Esophagus (tissue), 2 donors: ENCODE results near the gene FLYWCH1. TPM values are rescaled to one million over a fixed set of nuclear protein-coding genes. Genes with fewer than 3 reads are reported as not detected.

Experiments
- H3K27ac ChIP-seq, 2 donors: one replicate each; pipeline ENCODE4 v1.5.1; 2013; ENCODE audit warnings: low read depth in 2 of 2, mild to moderate bottlenecking in 2 of 2, inconsistent platforms in 1 of 2, low read length in 1 of 2, moderate library complexity in 1 of 2
- H3K27me3 ChIP-seq, 2 donors: one replicate each; pipeline ENCODE4 v1.6.1; 2013; ENCODE audit warnings: low read length in 2 of 2, control low read depth in 1 of 2, mild to moderate bottlenecking in 1 of 2; ENCODE audit not compliant: insufficient read depth in 2 of 2, control insufficient read depth in 1 of 2
- H3K36me3 ChIP-seq, 2 donors: one replicate each; pipeline ENCODE4 v1.6.1; 2013; ENCODE audit warnings: low read length in 1 of 2; ENCODE audit not compliant: control insufficient read depth in 2 of 2, insufficient read depth in 2 of 2
- H3K4me1 ChIP-seq, 2 donors: one replicate each; pipeline ENCODE4 v1.6.1; 2013; ENCODE audit warnings: low read length in 1 of 2; ENCODE audit not compliant: control insufficient read depth in 2 of 2, insufficient read depth in 2 of 2
- H3K4me3 ChIP-seq, 2 donors: one replicate each; pipeline ENCODE4 v1.5.1; 2013; ENCODE audit warnings: low read length in 2 of 2, mild to moderate bottlenecking in 2 of 2, low read depth in 1 of 2, moderate library complexity in 1 of 2
- H3K9me3 ChIP-seq, 2 donors: one replicate each; pipeline ENCODE4 v1.6.1; 2013; ENCODE audit warnings: mild to moderate bottlenecking in 2 of 2, low read depth in 1 of 2, low read length in 1 of 2, moderate library complexity in 1 of 2; ENCODE audit not compliant: control insufficient read depth in 2 of 2, insufficient read depth in 1 of 2
- WGBS, 2 donors: extraction: QIAGEN DNeasy Blood & Tissue Kit; methylation state at CpG; one replicate each; pipeline ENCODE4 v1.1.7; 2013; 5-methylcytosine and 5-hydroxymethylcytosine counted together
- polyA plus RNA-seq, 2 donors: library from polyadenylated mRNA; stranded (reverse); fragments of 200-250 nt; gene quantifications; one replicate each; pipeline ENCODE4 v1.2.3, GENCODE V29; 2013
- donor health status: healthy with polysubstance abuse.
- donor health status: Bipolar disorder and iron deficiency.

The FLYWCH1 gene
- polyA plus RNA-seq, 2 donors = 12.9 to 20.2 TPM

GRCh38 chr16:2955779-2956578, 44.2 kb downstream of the FLYWCH1 start:
- Histone ChIP-seq H3K27me3 (no peaks in the 10 kb centered on the region), H3K27ac (no peak overlapping the region), H3K4me1 (peaks cover 0 to 6% of the 10 kb centered on the region in 2 donors), H3K9me3 (no peaks in the 10 kb centered on the region), H3K36me3 (no peaks in the 10 kb centered on the region), H3K4me3 (peak overlapping the region in 1 of 2 donors; percentile 6)
- WGBS, 2 donors = 34 to 36% methylated on average over 16 to 21 of the region's 21 CpGs

DNA sequence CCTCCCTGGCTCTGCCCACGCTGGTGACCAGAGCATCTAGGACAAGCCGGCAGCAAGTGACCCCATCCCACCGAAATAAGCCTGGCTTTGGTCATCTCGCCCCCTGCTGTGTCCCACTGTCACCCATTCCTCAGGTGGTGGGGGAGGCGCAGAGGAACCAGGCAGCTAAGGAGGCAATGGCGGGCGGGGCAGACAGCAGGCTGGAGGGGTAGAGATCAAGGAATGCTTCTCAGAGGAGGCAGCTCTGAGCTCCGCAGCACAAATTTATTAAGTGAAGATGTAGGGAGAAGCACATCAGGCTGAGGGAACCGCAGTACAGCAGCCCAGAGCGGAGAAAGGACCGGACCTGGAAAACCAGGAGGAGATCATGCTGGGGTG, 44.8 kb downstream of the FLYWCH1 start:
- Histone ChIP-seq H3K36me3 (no peaks in the 10 kb centered on the region), H3K27me3 (no peaks in the 10 kb centered on the region), H3K4me1 (peaks cover 0 to 9% of the 10 kb centered on the region in 2 donors), H3K4me3 (no peak overlapping the region), H3K9me3 (no peaks in the 10 kb centered on the region), H3K27ac (no peak overlapping the region)
- 85 to 87% methylated on average over 11 of the region's 11 CpGs for WGBS, 2 donors

DNA sequence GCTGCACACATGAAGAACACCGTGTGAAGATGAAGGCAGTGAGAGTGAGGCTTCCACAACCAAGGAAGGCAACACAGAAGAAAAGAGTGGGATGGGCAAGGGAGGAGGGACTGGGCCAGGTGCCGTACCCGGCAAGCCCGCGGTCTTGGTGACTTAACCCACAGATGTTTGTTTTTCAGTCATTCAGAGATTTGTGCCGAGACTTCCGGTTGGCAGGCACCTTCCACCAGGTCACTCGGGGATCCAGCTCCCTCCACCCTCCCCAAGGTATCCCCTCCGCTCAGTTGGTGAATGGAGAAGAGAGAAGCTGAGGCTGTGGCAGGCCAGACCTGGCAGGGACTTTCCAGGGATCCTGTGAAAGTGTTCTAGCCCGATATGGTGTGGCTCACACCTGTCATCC, 47.5 kb downstream of the FLYWCH1 start:
- Histone ChIP-seq H3K4me3 (no peak overlapping the region), H3K9me3 (no peaks in the 10 kb centered on the region), H3K36me3 (no peaks in the 10 kb centered on the region), H3K27ac (no peak overlapping the region), H3K4me1 (peaks cover 9 to 16% of the 10 kb centered on the region in 2 donors), H3K27me3 (peaks cover 0 to 16% of the 10 kb centered on the region in 2 donors)
- 24 to 25% methylated on average over 10 of the region's 10 CpGs for WGBS, 2 donors

DNA sequence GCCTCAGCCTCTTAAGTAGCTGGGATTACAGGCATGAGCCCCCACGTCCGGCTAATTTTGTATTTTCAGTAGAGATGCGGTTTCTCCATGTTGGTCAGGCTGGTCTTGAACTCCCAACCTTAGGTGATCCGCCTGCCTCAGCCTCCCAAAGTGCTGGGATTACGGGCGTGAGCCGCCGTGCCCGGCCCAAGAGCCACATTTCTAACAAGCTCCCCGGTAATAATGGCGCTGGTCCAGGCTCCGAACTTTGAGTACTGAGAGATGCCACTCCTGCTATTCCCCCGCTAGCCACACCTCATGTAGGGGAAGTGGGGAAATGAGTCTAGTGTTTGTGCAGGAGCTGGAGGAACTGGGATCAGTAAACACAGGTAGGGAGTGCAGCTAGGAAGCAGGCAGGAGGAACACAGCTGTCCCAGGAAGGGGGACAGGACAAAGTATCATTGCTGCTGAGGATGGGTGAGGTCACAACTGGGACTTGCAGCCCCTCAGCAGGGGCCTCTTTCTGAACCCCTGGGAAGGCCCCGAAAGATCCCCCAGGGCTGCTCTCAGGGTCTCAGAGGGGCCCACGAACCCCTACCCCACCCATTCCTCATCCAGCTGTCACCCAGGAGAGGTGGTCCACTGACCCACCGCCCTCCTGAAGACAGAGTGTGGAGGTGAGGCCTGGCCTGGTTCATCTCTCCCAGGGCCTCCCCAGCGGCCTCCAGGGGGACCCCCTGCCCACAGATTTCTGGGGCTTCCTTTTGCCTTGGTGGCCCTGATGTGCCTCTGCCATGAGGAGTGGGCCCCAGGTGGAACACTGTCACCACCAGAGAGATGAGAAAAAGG, 48.7 kb downstream of the FLYWCH1 start:
- Histone ChIP-seq H3K9me3 (no peaks in the 10 kb centered on the region), H3K4me3 (no peak overlapping the region), H3K4me1 (peaks cover 15 to 23% of the 10 kb centered on the region in 2 donors), H3K27ac (no peak overlapping the region), H3K27me3 (peaks cover 0 to 23% of the 10 kb centered on the region in 2 donors), H3K36me3 (no peaks in the 10 kb centered on the region)
- WGBS, 2 donors = 62 to 72% methylated on average over 17 of the region's 17 CpGs

DNA sequence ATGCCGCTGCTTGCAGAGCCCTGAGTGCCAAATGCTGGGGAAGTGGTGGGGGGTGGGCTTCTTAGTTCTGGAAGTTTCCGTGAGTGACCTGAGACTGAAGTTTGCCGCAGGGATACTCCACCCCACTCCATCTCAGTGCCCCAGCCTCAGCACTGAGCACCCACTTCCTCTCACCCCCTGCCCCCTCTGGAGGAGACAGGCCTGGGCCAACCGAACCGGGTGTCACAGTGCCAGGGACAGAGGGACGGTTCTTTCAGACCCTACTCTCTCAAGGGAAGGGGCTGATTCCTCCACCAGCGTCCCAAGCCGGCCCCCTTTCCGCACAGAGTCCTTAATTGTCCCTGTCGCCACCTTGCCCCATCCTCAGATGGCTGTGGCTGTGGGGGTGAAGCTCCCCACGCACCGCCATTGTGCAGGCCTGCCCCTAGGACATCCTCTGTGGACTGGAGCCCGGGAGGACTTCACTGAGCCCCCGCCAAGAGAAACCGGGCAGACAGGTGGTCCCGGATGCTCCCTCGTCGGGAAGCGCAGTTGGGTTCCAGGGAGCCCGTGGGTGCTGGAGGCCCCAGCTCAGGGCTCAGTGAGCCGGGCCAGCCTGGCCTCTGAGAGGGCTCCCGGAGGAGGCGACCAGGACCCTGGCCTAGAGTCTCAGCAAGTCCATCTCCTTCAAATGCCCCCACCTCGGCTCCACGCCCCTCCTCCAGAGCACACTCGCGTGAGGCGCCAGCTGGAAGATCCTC, 50.8 kb downstream of the FLYWCH1 start:
- Histone ChIP-seq H3K27me3 (peaks cover 0 to 23% of the 10 kb centered on the region in 2 donors), H3K9me3 (no peaks in the 10 kb centered on the region), H3K36me3 (no peaks in the 10 kb centered on the region), H3K27ac (no peak overlapping the region), H3K4me3 (no peak overlapping the region), H3K4me1 (peaks cover 15 to 23% of the 10 kb centered on the region in 2 donors)
- 13 to 20% methylated on average over 28 of the region's 28 CpGs for WGBS, 2 donors

DNA sequence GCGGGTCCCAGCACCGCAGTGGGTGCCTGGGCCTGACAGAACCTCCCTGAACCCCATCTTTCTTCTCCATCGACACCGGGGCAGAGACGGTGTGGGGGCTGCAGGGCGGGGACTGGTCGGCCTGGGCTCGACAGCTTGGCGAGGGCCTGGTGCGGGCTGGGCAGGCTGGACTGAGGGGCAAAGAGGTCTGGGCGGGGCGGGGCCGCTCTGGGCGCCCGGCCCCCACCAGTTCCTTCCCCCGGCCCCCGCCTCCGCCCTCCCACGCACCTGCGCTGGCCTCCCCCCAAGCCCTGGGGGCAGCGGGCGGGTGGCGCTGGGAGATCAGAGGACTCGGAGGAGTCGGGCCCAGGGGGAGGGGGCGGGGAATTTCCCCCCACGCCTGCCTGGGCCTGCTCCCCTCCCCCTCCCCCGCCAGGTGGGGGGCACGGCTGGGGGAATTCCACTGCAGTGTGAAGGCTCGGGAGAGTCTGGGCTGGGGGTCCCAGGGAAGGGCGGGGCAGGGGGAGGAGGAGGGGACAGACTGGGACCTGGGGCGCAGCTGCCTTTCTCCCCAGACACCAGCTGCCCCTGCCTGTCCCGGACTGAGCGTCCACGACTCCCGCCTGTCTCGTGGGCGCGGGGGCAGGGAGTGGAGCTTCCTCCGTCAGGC, 51.5 kb downstream of the FLYWCH1 start:
- peaks cover 15 to 25% of the 10 kb centered on the region in 2 donors for H3K4me1 ChIP-seq
- WGBS, 2 donors = 1 to 3% methylated on average over 24 to 40 of the region's 40 CpGs
- H3K36me3 ChIP-seq = no peaks in the 10 kb centered on the region
- H3K4me3 ChIP-seq = peak overlapping the region in 1 of 2 donors; percentile 42
- H3K27me3 ChIP-seq = peaks cover 0 to 23% of the 10 kb centered on the region in 2 donors
- no peak overlapping the region for H3K27ac ChIP-seq
- H3K9me3 ChIP-seq = no peaks in the 10 kb centered on the region

DNA sequence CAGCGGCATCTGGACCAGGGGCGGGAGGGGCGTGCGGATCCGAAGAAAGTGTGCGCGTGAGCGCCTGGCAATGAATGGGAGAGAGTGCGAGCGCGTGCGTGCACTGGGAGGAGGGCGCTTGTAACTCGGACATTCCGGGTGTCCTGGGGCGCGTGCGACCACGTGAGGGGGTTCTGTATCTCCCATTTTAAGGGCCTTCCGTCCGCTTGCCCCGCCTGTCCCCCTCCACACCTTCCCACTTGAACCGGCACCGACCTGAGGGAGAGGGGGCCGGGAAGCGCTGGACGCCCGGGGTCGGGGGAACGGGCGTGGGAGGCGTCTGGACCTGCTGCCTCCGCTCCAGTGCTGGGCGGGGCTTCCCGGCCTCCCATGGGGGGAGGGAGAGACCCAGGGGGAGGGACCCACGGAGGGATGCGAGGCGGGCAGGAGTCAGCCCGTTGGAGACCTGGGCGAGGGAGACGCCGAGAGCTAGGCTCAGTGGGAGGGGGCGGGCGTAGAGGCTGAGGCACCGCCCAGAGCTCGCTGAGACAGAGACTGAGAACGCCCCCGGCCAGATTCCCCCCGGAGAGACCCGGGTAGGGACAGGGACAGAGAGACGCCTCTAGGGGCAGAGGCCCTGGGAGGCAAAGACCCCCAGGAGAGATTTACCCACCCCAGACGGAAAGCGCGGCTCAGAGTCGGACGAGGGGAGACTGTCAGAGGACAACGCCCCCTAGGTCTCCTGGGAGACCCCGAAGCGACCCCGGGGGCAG, 52.2 kb downstream of the FLYWCH1 start, which contains the start of gene KREMEN2:
TSS of gene KREMEN2 (plus strand) at position 553 of the 752 bp plus-strand sequence. CDS start 246 bp downstream, outside the sequence.
- peaks cover 15 to 31% of the 10 kb centered on the region in 2 donors for H3K4me1 ChIP-seq
- WGBS, 2 donors = 0 to 3% methylated on average over 49 to 60 of the region's 60 CpGs
- peaks cover 0 to 23% of the 10 kb centered on the region in 2 donors for H3K27me3 ChIP-seq
- H3K27ac ChIP-seq = no peak within 1 kb of the TSS
- no peaks in the 10 kb centered on the region for H3K36me3 ChIP-seq
- no peaks in the 10 kb centered on the region for H3K9me3 ChIP-seq
- peak within 1 kb of the TSS; percentile 38 to 42 for H3K4me3 ChIP-seq

- peaks cover 0 to 23% of the 10 kb centered on the region in 2 donors for H3K27me3 ChIP-seq
- H3K4me1 ChIP-seq = peaks cover 19 to 28% of the 10 kb centered on the region in 2 donors
- H3K27ac ChIP-seq = no peak overlapping the region
- 0 to 1% methylated on average over 48 to 68 of the region's 68 CpGs for WGBS, 2 donors
- no peaks in the 10 kb centered on the region for H3K9me3 ChIP-seq
- peak overlapping the region; percentile 38 to 42 for H3K4me3 ChIP-seq
- no peaks in the 10 kb centered on the region for H3K36me3 ChIP-seq
Observed at GRCh38 chr16:2964475-2965336, 53.0 kb downstream of the FLYWCH1 start.
